Measurements from ENCODE around the gene CAPZB.

The CAPZB gene

DNA sequence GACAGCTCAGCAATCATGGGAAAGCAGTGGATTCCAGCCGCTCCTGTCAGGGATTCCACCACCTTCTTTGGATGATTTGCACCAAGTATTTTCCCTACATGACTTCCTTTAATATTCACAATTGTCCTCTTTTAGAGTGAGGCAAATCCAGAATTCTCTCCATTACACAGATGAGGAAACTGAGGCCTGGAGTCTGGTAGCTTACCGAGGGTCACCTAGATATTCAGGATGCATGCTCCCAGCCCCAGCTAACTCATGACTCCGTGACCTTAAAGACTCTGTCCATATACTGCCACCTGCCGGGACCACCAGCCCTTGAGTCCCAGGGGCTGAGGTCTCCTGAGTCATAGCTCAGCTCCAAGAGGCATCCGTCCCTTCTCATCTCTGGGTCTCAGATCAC, 80.6 kb downstream of the CAPZB start:
- DNase-seq, result no peak

DNA sequence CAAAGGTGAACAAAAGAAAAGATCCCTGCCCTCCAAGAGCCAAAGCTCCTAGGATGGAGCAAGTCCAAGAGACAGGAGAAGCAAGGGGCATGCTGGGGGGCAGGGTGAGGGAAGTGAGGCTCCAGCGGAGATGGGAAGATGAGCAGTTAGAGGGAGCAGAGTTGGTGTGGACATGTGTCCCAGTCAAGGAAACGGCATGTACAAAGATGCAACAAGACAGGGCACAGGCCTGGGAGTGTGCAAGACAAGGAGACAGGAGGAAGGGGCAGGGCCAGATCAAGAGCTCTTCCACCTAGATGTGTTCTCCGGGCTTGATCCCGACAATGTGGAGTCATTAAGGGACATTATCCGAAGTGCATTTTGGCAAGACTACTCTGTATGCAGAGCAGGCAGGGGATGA, 82.1 kb downstream of the CAPZB start:
- DNase-seq, result no peak

DNA sequence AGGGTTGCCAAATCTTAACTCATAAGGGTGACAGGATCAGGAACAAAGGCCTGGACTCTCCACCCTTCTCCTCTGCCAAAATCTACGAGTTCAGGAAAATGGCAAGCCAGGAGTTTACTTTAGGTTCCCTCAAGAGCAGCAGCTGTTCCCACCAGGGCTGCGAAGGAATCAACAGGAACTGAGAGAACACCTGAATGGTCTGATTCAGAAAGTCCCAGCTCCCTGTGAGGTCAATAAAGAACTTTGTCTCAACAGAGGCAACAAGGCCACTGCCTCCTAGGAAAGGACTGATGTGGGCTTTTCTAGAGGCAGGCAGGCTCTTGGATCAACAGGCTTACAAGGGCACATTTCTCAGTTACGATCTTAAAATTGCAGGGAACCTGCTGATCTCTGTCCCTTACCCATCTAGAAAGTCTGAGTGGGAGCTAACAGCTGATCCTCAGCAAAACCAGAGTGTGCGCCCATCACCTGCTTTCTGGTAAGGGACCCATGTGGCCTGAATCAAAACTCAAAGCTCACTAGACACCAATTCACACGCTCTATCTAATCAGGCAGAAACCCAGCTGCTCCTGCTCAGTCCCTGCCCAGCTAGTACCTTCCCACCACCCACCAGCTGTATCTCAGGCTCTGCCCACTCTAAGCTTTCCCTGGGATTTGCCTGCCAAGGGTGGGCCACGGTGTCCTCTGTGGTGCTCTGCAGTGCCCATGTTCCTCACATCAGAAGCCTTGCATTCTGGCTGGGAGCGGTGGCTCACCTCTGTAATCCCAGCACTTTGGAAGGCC, 83.1 kb downstream of the CAPZB start:
- DNase-seq, result no peak

DNA sequence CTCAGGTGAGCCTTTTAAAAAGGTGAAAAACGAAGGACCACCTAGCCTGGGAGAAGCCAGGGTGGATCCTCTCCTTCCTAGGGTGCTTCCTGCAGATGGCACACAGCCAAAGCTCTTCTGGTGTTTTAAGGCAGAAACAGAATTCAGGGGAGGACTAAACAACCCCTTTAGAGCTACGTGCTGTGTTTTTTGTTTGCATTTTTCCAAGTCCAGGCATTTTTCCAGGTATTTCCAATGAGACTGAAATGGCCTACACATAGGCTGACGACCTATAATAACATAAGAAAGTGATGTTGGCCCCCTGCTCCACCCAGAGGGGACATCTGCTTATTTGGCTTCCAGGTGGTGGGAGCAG, 83.8 kb downstream of the CAPZB start:
- no peak for DNase-seq

DNA sequence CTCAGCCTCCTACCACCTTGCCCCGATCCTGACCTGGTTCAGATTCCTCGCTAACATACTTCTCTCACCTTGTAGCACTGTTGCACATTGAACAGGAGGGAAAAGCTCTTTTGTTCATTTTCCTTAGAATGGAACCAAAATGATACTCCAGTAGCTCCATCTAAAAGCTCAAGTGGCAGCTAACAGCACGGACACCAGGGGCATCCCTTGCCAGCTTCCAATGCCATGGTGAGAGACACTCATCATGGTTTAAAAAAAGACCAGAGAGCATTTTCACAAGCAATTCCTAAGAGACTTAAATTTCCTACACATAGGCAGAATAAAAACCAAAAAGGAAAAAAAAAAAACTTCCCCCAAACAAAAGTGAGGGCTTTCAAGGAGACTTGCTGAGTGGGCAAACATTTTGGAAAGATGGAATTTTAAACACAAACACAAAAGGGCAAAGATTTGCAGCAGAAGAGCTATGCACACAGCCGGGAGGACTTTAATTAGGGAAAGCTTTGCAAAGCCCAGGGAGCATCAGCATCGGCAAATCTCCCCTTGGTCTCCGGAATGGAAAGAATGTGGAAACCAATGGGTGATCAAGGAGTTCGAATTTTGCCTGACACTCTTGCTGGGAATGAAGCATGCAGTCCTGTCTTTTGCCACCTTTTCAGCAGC, 84.3 kb downstream of the CAPZB start:
- DNase-seq, result no peak

DNA sequence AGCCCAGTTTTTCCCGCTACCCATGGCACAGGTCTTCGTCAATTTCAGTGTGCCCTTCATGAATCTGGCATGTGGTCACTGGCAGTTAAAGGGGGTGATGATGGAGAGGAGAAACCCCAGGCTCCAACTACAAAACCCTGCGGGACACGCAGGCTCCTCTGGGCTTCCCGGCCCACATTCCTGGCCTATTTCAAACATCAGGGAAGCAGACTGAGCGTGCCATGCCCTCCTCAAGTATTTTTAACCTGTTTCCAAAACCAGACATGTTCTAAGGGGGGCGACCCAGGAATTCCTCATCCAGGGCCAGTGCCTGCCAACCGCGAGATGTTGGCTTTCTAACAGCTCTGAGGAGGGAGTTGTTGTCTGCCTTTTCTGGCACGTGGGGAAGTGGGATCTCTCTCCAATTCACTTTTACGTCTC, 85.1 kb downstream of the CAPZB start:
- no peak for DNase-seq

DNA sequence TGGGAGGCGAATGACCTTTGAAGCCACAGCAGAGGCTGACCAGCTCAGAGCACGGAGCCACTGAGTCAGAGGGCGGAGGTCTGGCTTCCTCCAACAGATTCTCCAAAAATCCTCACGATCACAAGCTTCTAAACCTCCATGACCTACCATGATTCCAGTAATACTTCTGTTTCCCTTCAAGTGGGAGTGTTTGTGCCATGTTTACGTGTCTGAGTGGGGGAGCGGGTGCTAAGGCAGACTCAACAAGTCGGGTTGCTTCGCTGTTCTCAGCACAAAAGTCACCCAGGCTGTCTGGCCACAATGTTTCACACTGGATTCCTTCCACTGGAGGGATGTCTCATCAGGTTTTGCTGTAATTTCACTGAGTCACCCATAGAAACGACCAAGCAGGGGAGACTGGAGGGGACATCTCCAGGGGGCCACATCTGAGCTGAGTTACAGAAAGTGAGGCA, 87.0 kb downstream of the CAPZB start:
- no peak for DNase-seq

DNA sequence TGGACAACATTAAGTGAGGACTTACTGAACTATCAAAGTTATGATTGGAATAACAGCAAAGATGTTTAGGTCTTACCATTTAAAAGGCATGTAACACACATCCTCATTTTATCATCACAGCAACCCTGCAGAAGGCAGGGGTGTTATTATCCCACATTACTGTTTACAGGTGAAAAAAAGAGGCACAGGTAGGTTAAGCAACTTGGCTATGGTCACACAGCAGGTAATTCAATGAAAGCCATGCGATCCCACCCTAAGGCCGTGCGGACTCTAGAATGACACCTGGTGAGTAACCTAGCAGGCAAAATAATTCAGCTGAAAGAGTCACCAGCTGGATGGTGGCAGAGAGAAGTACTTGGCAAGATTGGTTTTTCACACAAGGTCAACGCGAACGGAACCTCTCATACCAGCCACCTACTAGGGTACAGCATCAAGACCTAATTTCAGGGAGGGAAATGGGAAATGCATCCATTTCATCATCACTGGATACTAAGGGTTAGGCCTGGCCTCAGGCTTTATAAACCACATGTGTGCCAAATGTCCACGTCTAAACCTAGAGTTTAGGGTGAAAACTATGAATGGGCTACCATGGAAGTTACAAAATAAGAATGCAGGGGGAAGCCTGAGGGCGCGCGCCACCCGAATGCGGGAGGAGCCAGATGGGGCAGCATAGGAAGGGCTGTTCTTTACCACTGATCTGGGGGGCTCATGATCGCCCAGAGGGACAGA, 88.0 kb downstream of the CAPZB start:
- no peak for DNase-seq

DNA sequence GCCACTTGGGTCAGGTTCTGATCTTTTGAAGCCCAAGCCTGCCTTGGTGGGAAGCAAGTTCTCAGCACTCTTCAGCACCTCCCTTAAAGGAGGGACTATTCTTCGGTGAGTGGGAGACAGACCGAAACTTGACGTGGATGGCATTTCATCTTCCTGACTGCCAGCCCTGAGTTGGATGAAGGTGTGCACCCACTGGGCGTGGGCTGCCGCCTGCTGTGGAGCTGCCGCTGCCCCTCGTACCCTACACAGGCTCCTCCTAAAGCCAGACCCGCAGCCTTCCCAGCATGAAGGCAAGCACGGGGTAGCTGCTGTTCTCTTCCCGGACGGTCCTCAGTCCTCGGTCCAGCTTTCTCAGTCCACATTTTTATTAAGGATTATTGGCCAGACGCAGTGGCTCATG, 89.1 kb downstream of the CAPZB start:
- DNase-seq, result no peak

DNA sequence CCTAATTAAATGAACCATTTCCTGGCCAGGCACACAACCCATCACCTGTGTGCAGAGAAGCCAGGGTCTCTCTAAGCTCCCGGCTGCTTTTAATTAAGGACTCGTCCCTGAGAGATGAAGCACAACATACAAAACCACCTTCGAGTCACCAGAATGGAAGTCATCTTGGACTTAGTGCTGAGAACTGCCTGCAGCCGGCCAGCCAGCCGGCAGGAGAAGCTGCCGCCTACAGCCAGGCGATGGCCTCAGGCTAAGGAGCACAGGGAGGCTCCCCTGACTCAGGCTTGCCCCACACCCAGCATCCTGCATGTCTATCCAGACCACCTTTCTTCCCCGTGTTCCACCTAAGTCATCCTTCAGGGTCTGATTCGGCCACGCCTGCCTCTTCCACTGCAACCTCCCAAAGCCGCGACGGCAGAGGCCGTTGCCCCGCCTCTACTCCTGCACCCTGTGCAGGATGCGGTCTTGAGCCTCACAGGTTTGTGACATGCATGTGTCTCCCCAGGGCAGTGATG, 89.6 kb downstream of the CAPZB start:
- DNase-seq, result no peak

DNA sequence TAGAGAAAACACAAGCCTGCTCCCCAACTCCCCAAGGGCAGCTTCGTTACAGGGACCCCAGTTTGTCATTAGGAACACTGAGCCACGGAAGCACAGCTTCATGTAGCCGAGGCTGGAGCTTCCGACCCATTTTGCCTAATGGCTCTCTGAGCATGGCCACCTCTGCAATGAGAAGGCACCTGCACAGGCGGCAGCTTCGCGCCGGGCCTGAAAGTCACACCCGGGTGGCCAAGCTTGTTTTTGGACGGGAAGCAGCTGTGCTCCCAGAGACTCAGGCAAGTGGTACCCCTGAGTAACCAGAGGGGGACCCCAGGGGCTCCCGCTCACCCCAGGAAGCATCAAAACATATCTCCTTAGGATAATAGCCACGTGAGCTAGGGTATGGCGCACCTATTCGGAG, 92.3 kb downstream of the CAPZB start:
- no peak for DNase-seq

DNA sequence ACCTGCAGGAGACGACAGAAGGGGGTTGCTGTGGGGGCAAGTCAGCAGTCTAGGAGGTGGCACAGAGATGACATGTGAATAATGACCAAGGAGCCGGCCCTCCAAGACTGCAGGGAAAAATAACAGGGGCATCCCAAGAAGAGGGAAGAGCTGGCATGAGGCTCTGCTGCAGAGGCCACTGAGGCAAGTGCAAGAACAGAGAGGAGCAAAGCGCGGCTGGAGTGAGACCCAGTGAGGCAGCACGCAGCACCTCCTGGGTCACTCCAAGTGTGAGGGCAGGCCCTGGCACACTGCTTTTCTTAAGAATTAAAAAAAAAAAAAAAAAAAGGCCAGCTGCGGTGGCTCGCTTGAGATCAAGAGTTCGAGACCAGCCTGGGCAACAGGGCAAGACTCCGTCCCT, 93.1 kb downstream of the CAPZB start:
- no peak for DNase-seq

DNA sequence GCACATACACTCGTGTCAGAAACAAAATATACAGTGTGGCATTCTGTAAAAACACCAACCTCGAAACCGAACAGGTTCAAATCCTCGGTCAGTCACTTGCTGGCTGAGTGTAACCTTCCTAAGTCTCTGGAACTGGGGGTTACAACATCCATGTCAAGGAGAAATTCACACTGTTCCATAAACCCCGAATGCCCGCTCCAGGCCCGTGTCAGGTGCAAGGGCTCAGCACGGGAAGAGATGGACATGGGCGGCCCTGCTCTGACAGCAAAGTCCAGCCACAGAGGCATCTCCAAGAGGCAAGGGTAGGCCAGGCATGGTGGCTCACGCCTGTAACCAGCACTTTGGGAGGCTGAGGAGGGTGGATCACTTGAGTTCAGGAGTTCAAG, 93.8 kb downstream of the CAPZB start:
- DNase-seq, result no peak

DNA sequence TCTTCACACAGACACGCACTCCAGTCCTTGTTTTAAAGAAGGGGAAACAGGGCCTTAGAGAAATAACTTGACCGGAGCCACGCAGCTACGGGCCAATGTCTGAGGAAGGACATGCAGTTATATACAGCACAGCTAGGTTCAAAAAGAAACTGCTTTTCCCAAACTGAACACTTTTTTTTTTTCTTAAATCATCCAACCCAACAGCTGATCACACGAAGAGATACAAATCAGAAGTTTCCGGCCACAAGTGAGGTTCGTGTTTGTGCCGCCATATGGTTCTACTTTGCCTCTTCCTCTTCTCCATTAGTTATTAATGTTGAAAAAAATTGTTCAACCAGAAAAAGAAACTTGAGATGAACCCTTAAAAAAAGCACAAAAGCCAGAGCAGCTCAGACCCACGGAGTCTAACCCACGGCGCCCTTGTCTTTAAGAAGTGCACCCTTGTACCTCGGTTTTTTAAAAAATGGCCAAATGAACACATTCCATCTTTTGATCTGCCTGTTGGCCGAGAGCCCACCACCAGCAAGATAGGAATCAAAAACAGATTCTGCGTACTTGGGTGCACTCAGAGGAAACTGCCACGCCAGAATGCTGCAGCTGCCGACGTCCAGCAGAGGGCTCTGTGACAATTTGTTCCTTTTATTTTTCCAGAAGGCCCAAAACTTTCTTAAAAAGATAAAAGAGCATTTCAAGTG, 94.3 kb downstream of the CAPZB start:
- no peak for DNase-seq

DNA sequence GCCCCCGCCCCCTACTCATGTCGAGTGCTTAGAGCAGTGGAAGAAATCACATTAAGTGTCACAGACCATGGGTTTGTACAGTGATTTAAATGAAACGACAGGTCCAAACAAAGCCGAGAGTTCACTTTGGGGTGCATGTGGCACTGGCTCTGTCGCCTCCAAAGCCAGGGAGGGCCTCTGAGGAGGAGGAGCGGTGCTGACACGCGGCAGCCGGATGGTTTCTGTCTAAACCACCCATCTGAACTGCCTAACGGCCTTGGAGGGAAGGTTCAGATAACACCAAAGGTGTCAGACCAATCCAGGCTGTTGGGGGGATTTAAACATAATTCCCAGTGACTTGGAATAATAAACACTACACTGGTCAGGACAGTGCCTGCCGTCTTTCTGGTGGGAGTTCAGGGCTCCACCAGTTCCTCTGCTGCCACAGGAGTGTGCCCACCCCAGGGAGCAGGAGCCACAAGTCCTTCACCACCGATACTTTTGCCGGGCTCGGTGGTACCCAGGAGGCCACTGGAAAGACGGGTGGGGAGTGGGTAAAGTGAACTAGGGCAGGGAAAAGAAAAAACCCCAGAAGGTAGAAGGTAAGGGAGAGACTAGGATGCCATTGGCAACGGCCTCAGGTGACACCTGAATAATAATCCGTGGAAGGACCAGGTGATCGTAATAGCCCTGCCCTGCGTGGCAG, 95.0 kb downstream of the CAPZB start:
- no peak for DNase-seq

DNA sequence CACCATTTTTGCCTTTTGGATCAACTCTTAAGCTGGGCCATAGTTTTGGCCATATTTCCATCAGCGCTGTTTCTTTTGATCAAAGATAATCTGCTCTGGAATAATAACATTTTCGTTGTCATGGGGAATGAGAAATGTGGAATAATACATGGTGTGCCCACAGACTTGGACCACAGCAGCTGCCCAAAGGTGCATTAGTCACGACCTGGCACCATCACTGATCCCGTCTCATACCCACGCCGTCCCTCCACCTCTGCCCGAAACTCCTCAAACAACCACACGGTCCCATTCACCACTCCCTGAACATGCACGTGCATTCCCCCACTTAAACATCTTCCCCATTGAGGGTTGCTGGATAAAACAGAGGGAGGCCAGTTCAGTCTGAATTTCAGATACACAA, 96.4 kb downstream of the CAPZB start:
- DNase-seq, result no peak

DNA sequence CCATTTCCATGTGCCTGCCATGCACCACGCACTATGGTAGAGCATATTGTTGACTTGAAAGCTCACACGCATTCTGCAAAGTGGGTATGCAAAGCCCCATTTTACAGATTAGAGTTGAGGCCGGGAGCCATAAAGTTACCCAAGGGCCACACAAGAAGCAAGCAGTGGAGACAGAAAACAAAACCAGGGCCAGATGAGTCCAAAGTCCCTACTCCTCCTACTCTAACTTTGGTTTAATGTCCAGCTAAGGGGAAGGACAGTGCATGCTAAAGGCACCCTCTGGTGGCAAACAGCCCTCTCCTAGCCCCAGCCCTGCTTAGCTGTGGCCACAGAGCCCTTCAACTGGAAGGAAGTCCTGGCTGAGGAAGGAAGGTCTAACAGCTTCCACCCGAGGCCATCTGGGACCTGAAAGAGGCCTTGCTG, 98.3 kb downstream of the CAPZB start:
- DNase-seq, result no peak

DNA sequence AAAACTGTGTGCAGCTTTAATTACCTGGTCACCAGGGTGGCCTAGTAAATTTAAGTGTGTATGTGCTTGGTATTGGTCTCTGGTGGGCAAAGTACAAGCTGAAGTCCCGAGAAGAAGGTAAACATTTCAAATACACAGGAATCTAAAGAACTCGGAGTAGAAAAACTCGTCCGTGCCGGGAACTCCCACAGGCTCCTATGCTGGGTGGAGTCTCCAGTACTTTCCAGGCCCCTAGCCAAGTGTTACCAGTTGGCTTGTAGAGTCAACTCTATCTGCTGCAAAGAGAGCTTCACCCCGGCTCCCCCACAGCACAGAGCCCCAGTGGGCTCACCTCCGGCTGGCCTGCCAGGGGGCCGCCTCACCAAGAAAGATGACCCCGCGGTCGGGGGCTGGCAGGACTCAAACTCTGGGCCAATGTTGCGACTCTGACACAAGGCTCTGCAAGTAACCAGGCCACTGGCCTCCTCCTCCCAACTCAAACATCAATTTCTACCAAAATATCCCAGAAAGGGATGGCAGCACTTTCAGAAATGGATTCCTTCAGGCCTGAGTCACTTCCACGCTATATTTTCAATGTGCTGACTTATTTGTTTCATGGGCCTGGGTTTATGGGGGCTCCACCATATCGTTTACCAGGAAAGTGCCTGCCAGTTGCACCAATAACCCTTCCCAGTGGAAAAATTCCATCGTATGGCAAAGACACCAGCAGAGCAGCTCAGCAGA, 99.3 kb downstream of the CAPZB start:
- no peak for DNase-seq

DNA sequence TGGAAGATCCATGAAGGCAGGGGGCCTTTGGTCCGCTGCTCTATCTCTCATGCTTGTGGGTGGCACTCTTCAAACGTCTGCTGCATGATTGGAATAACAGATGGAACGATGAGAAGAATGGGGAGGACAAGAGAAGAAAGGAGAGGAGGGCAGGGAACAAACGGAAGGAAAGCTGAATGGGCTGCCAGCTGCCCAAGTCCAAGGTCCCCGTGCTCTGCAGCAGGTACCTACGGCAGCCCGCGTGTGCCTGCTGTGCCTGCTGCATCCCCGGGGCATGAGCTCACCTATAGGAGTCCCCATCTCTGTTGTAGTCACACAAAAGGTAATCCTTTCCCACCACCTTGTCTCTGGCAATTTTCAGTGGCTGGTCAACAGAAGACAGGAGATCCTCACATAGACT, 100.1 kb downstream of the CAPZB start:
- DNase-seq, result no peak

DNA sequence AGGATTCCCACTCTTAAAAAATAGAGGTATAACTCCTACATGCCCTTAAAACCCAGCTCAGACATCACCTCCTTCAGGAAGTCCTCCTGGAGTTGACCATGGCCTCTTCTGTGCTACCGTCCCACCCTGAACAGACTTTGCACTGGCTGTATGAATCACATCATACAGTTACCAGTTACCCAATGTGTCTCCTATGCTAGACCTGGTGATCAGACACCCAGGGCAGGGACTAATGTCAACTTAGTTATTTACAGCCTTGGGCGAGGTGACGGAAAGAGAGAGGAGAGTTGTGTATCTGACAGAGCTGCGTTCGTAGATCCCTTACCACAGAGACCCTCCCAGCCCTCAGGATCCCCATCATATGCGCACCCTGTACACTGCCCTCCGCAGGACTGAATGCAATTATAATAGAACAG, 100.6 kb downstream of the CAPZB start:
- DNase-seq, result no peak

DNA sequence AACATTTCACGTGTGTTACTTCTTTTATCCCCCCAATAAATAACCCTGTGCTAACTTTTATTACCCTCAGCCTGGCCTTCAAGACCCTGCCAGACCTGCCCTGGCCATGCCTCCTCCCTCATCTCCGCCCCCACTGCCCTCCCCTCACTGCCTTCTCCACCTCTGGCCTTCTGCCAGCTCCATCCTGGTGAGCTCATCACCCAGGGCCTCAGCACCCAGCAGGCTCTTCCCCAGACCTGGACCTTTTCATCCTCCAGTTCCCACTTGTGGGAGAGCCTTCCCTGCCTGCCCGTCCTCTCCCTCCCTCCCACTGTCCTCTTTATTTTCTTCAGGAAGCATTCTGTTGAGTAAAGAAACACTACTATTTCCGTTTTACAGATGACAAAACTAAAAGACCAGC, 101.2 kb downstream of the CAPZB start:
- DNase-seq, result no peak

DNA sequence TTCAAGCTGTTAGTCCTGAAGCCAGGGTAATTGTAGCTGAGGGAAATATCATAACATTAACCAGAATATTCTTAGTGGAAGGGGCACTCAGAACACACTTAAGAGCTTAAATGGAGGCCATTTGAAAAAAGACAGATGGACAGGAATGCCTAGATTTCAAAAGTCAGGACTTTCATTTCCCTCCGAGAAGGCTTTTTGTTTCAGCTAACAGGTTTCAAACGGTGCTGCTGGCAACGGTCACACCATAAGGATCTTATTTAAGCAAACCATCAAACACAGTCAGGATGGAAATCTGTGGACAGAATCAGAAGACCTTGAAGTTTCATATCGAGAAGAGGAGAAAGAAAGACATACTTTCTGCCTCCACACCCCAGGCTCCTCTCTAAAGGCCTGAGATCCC, 103.1 kb downstream of the CAPZB start:
- DNase-seq, result no peak
